ENCODE measurements around the gene HMGCR.

Gene HMGCR

GRCh38 chr5:75380099-75380498 is 43.1 kb downstream of the HMGCR start:
- Histone ChIP-seq H3K27ac (ENCODE audit: low read depth, low read length, severe bottlenecking) (no peak overlapping the region), H3K4me3 (ENCODE audit: extremely low read depth, insufficient read depth, low read length, poor library complexity, severe bottlenecking) (no peak overlapping the region), H3K36me3 (ENCODE audit: control insufficient read depth, insufficient read depth, low read length) (peaks cover 36% of the 10 kb centered on the region), H3K9me3 (ENCODE audit: control insufficient read depth, low read length) (no peaks in the 10 kb centered on the region), H3K4me1 (ENCODE audit: control insufficient read depth, insufficient read depth, low read length, poor library complexity, severe bottlenecking) (no peaks in the 10 kb centered on the region)
- WGBS, 2 experiments (ENCODE audit: insufficient coverage in 2 of 2) = no CpG with 5 or more reads among the region's 1 CpG

GRCh38 chr5:75381456-75381855 is 44.4 kb downstream of the HMGCR start:
- Histone ChIP-seq H3K27ac (ENCODE audit: low read depth, low read length, severe bottlenecking) (no peak overlapping the region), H3K4me3 (ENCODE audit: extremely low read depth, insufficient read depth, low read length, poor library complexity, severe bottlenecking) (no peak overlapping the region), H3K9me3 (ENCODE audit: control insufficient read depth, low read length) (no peaks in the 10 kb centered on the region), H3K4me1 (ENCODE audit: control insufficient read depth, insufficient read depth, low read length, poor library complexity, severe bottlenecking) (no peaks in the 10 kb centered on the region), H3K36me3 (ENCODE audit: control insufficient read depth, insufficient read depth, low read length) (peaks cover 34% of the 10 kb centered on the region)
- 96 to 100% methylated on average over 3 to 4 of the region's 4 CpGs for WGBS, 2 experiments (ENCODE audit: insufficient coverage in 2 of 2)

GRCh38 chr5:75384218-75384617 is 47.2 kb downstream of the HMGCR start:
- H3K4me3 ChIP-seq (ENCODE audit: extremely low read depth, insufficient read depth, low read length, poor library complexity, severe bottlenecking) = no peak overlapping the region
- H3K36me3 ChIP-seq (ENCODE audit: control insufficient read depth, insufficient read depth, low read length) = peaks cover 28% of the 10 kb centered on the region
- no peaks in the 10 kb centered on the region for H3K4me1 ChIP-seq (ENCODE audit: control insufficient read depth, insufficient read depth, low read length, poor library complexity, severe bottlenecking)
- H3K27ac ChIP-seq (ENCODE audit: low read depth, low read length, severe bottlenecking) = no peak overlapping the region
- H3K9me3 ChIP-seq (ENCODE audit: control insufficient read depth, low read length) = no peaks in the 10 kb centered on the region
- WGBS, 2 experiments (ENCODE audit: insufficient coverage in 2 of 2) = no CpG with 5 or more reads among the region's 1 CpG

- Histone ChIP-seq H3K27ac (ENCODE audit: low read depth, low read length, severe bottlenecking) (no peak overlapping the region), H3K36me3 (ENCODE audit: control insufficient read depth, insufficient read depth, low read length) (peaks cover 12% of the 10 kb centered on the region), H3K4me3 (ENCODE audit: extremely low read depth, insufficient read depth, low read length, poor library complexity, severe bottlenecking) (no peak overlapping the region), H3K9me3 (ENCODE audit: control insufficient read depth, low read length) (no peaks in the 10 kb centered on the region), H3K4me1 (ENCODE audit: control insufficient read depth, insufficient read depth, low read length, poor library complexity, severe bottlenecking) (no peaks in the 10 kb centered on the region)
- WGBS, 2 experiments (ENCODE audit: insufficient coverage in 2 of 2) = 80 to 94% methylated on average over 1 to 3 of the region's 6 CpGs
Measured at GRCh38 chr5:75387806-75388205, 50.8 kb downstream of the HMGCR start.

- no peaks in the 10 kb centered on the region for H3K9me3 ChIP-seq (ENCODE audit: control insufficient read depth, low read length)
- no CpG with 5 or more reads among the region's 2 CpGs for WGBS, 2 experiments (ENCODE audit: insufficient coverage in 2 of 2)
- H3K36me3 ChIP-seq (ENCODE audit: control insufficient read depth, insufficient read depth, low read length) = peaks cover 9% of the 10 kb centered on the region
- no peak overlapping the region for H3K27ac ChIP-seq (ENCODE audit: low read depth, low read length, severe bottlenecking)
- H3K4me3 ChIP-seq (ENCODE audit: extremely low read depth, insufficient read depth, low read length, poor library complexity, severe bottlenecking) = no peak overlapping the region
- no peaks in the 10 kb centered on the region for H3K4me1 ChIP-seq (ENCODE audit: control insufficient read depth, insufficient read depth, low read length, poor library complexity, severe bottlenecking)
Measured at GRCh38 chr5:75389430-75389829, 52.4 kb downstream of the HMGCR start.

GRCh38 chr5:75395277-75395676 is 58.3 kb downstream of the HMGCR start:
- Histone ChIP-seq H3K36me3 (ENCODE audit: control insufficient read depth, insufficient read depth, low read length) (peaks cover 9% of the 10 kb centered on the region), H3K4me1 (ENCODE audit: control insufficient read depth, insufficient read depth, low read length, poor library complexity, severe bottlenecking) (no peaks in the 10 kb centered on the region), H3K4me3 (ENCODE audit: extremely low read depth, insufficient read depth, low read length, poor library complexity, severe bottlenecking) (no peak overlapping the region), H3K27ac (ENCODE audit: low read depth, low read length, severe bottlenecking) (no peak overlapping the region), H3K9me3 (ENCODE audit: control insufficient read depth, low read length) (no peaks in the 10 kb centered on the region)
- 100% methylated on average over 3 of the region's 3 CpGs; no CpG with 5 or more reads in 1 of the 2 experiments for WGBS, 2 experiments (ENCODE audit: insufficient coverage in 2 of 2)

GRCh38 chr5:75405296-75405695 is 68.3 kb downstream of the HMGCR start:
- no peaks in the 10 kb centered on the region for H3K9me3 ChIP-seq (ENCODE audit: control insufficient read depth, low read length)
- no peak overlapping the region for H3K4me3 ChIP-seq (ENCODE audit: extremely low read depth, insufficient read depth, low read length, poor library complexity, severe bottlenecking)
- no peak overlapping the region for H3K27ac ChIP-seq (ENCODE audit: low read depth, low read length, severe bottlenecking)
- peaks cover 27% of the 10 kb centered on the region for H3K36me3 ChIP-seq (ENCODE audit: control insufficient read depth, insufficient read depth, low read length)
- no peaks in the 10 kb centered on the region for H3K4me1 ChIP-seq (ENCODE audit: control insufficient read depth, insufficient read depth, low read length, poor library complexity, severe bottlenecking)
- 65 to 86% methylated on average over 1 to 3 of the region's 3 CpGs for WGBS, 2 experiments (ENCODE audit: insufficient coverage in 2 of 2)
